HG03354 (cell line): Measurements from ENCODE around the gene EPG5.
"Not testable (repeated sequence)": the region's sequence is repeated elsewhere in the genome, so short reads cannot be mapped to it uniquely, and the experiment has no call there.

Source experiments
- ATAC-seq: cut with Tn5 transposase; IDR thresholded peaks from one replicate; pipeline ENCODE4 v1.9.1; 2021; ENCODE audit warnings: mild to moderate bottlenecking; ENCODE audit not compliant: unreplicated experiment, poor library complexity, severe bottlenecking

Gene EPG5

GRCh38 chr18:45981821-45982220 is 14.7 kb upstream of the EPG5 start:
- no peak for ATAC-seq

DNA sequence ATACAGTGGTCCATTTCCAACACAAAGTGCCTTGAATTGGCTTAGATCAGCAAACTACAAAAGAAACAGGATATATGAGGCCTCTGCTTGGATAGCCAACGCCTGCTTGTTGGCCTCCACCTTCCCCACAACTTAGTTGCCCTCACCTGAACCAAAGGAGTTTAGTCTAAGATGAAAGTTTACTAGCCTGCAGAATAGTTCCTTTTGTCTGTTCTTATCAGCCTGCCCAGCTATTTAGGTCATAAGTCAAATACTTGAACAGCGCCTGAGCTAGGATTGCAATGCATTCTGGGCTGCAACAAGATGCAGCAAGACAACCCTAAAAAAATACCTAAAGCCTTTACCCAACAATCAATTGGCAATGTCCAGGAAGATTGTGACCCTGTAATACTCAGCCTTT is 13.1 kb upstream of the EPG5 start:
- ATAC-seq: no peak

DNA sequence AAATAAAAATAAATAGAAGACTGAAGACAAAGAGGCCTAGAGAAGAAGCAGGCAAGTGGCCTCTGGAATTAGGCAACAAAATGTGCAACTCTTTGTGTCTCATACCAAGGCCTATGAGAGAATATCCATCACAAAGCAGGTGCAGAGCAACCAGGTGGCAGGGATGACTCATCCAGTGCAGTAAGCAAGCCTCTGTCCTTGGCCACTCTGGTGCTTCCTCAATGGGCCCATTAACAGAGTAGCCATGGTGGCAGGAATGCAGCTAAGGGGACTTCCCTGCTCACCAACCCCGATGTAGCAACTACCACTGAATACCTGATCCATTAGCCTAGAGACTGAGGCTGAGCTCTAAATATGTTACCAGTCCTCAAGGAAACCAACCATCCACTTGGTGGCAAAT is 11.0 kb upstream of the EPG5 start:
- ATAC-seq: no peak

- ATAC-seq: no peak
Measured at GRCh38 chr18:45976974-45977373, 9.8 kb upstream of the EPG5 start.

DNA sequence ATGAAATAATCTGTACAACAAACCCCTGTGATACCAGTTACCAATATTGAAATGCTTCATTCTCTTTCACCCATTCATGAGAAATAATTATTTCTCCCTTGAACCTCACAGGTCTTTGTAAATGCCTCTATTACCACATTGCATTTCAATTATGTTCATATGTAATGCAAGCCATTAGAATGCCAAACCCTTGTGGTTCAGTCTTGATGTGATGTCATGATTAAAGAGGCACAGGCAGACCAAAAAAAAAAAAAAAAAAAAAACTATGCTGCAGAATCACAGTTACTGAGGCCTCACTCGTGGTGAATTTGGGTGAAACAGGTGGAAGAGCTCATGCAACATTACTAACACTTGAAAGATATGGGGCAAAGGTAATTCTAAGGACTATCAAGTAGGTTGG is 9.4 kb upstream of the EPG5 start:
- no peak for ATAC-seq

DNA sequence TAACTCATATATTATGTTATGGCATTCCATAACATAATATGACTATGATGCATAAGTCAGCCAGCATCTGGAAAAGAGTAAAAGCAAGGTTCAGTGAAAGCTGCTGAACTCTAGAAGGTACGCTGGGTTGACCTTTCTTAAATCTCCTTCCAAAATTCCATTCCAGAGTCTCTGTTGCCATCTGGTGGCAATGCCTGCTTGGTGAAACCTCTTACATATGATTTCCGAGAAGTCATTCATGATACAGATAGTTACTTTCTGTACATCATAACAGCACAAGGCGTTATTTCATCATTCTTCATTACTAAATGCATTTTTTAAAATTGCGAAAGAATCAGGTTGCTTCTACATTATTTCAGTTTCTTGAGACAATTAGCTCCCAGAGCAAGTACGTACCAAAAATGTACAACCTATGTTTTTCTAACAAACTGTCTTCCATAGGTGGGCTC is 7.0 kb upstream of the EPG5 start:
- ATAC-seq: no peak

- not testable (repeated sequence) for ATAC-seq
Measured at GRCh38 chr18:45964913-45965312, 2.2 kb downstream of the EPG5 start.

DNA sequence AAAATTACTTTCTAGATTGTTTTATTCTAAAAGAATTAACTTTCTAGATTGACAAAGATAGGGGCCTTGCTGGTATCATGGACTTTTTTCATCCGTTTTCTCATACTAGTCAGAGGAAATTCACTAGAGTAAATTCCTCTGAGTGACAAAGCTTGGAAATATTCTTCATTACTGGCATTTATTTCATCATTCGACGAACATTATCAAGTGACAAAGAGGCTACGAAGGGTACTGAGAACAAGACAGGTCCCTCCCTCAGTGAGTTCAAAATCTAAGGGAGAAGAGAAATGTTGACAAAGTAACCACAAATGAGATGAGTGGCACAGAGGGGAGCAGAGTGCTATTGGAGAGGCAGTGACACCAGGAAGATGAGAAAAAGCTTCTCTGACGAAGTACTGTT is 4.3 kb downstream of the EPG5 start:
- no peak for ATAC-seq

DNA sequence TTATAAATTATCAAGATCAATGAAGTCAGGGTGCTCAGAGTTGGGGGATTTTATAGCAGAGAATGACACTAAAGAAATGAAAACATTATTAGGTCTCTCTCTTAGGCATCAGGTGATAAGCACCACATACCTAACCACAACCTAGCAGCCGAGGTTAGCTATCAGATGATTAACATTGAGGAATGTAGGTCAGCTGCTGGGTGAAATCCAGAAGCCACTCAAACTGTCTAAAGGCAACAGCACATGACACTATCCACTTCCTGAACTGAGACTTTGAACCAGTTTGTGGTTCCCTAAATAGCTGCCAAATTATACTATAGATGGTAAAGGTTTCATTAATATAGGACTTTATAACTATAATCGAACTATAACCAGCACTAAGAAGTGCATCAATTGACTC is 4.7 kb downstream of the EPG5 start:
- ATAC-seq: no peak

DNA sequence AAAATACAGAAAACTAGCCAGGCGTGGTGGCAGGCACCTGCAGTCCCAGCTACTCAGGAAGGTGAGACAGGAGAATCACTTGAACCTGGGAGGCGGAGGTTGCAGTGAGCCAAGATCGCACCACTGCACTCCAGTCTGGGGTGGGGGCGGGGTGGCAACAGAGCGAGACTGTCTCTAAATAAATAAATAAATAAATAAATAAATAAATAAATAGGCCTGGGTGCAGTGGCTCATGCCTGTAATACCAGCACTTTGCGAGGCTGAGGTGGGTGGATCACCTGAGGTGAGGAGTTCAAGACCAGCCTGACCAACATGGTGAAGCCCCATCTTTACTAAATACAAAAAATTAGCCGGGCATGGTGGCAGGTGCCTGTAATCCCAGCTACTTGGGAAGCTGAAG is 7.6 kb downstream of the EPG5 start:
- not testable (repeated sequence) for ATAC-seq

GRCh38 chr18:45958730-45959129 is 8.4 kb downstream of the EPG5 start:
- ATAC-seq: no peak

GRCh38 chr18:45958027-45958426 is 9.1 kb downstream of the EPG5 start:
- no peak for ATAC-seq

DNA sequence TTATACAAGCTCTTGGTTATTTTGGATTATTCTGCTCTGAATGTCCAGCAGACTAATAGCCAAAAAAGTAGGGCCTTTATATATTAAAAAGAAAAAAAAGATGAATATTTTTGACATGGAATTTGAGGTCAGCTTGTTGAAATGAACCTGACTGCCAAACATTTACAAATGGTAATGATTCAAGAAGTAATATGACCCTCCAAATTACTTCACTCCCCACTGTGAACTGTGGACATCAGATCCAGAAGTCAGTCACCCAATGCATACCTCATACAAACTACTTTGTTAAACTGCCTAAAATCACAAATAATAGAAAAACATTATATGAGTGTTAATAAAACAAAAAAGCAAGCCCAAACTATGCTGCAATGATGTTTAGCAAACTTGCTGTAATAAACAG is 10.0 kb downstream of the EPG5 start:
- no peak for ATAC-seq

DNA sequence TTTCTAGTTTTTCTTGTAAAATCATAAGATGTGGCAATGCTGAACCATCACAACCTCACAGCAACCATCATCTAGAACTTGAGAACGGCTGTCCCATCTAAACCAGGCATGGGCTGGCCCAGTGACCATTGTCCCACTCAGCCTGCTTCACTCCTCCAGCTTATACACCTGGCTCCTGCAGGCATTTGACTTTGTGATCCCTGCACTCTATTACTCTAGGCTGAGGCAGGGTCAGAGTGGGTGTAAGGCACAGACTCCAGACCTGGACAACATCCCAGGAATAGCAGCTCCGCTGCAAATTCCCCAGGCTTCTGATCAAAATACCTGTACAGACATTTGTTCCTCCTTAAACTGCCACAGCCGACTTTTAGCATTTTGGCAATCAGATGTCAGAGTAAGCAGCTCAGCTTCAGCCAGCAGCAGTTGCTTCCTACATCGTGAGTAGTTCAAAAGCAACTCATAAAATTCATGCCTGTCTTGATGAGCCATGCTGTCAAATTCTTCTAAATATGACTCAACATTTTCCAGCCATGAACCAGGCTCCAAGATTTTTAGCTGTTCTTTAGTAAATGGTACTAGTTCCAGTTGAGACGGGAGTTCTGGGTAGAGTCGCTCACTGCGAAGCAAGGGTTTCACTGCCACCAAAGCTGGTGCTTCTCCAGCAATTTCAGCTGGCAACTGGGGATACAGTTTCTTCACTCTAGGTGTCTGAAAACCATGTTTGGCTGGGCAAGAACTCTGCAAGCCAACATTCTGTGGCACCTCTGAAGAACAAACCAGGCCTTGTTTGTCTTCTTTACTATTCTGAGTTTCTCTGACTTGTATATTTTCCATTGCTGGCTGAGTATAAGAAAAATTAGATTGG is 12.8 kb downstream of the EPG5 start:
- no peak for ATAC-seq

- ATAC-seq: no peak
Measured at GRCh38 chr18:45951016-45951714, 16.0 kb downstream of the EPG5 start.

GRCh38 chr18:45945669-45946068 is 21.5 kb downstream of the EPG5 start:
- ATAC-seq: no peak

DNA sequence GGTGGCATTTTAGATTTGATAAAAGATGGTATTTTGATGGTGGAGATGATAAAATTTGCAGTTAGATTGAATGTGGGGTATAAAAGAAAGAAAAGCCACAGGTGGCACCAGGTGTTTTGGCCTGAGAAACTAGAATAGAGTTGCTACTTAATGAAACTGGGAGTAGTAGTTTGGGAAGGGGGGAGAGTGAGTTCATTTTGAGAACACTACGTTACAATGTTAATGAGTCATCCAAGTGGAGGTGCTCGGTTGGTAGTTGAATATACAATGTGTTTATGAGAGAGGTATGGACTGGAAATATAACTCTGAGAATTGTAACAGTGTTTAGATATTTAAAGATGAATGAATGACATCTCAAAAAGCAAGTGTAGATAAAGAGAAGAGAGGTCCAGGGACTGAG is 26.4 kb downstream of the EPG5 start:
- ATAC-seq: no peak

DNA sequence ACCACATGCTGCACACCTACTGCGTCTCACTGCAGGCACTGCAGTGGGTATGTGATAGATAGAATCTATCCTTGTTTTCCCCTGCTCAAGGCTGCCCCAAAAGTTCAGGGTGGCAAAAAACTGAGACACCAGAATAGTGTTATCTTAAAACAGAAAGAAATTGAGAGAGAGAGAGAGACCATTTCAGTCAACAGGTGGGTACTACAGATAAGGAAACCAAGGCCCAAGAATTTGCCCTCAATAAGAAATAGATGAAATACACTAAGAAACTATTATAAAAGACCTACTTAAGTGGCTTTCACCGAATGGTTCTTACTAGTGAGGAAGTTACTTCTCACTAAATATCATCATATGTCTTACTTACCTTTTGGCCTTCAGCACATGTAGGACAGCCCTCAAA is 27.9 kb downstream of the EPG5 start:
- no peak for ATAC-seq

DNA sequence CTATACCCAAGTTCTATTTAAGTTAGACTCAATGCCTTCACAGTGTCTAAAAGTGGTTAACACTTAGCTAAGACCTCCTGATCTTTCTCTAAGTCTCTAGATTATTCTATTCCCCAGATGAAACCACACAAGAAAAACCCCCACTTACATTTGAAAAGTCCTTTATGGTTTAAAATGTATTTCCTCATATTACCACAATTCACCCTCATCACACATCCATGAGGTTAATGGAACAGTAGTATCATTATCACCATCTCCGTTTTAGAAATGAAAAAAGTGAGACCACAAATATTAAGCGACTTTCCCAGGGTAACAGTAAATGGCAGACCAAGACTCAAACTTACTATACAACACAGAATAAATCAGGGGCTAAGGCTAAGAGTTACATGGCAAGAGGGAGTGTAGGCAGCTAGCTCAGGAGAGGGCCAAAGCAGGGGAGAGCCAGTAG is 28.6 kb downstream of the EPG5 start:
- no peak for ATAC-seq

GRCh38 chr18:45935591-45936335 is 31.4 kb downstream of the EPG5 start:
- no peak for ATAC-seq
